A549 (cell line): ENCODE results near the gene ST6GALNAC1.

ENCODE experiments used
- EP300 ChIP-seq, 2 experiments: fragments of >200 bp; sonication (Bioruptor Twin); formaldehyde crosslinking; IDR thresholded peaks; 2 replicates in 1 of 2; 3 replicates in 1 of 2; pipeline ENCODE4 v1.6.1; 2016 to 2017
- FOSL2 ChIP-seq, 2 experiments: fragments of 450-650 bp in 1 of 2; fragments of >200 bp in 1 of 2; sonication (Bioruptor Twin) in 1 of 2; formaldehyde crosslinking; IDR thresholded peaks; 2 replicates each; pipeline versions ENCODE4 v1.5.0 to v1.6.1; 2016 to 2020; ENCODE audit warnings: mild to moderate bottlenecking in 1 of 2, moderate library complexity in 1 of 2
- JUNB ChIP-seq: fragments of >200 bp; sonication (Bioruptor Twin); formaldehyde crosslinking; IDR thresholded peaks from 2 replicates; pipeline ENCODE4 v1.6.1; 2016
- TF ChIP-seq, protein P1 (sequence below): fragments of 200-600 bp; sonication (generic); IDR thresholded peaks from 2 replicates; pipeline ENCODE4 v1.6.1; 2016; ENCODE audit warnings: antibody characterized with exemption, mild to moderate bottlenecking, moderate library complexity

- TF ChIP-seq JUNB (no peak), EP300 (IDR thresholded peaks at IDR 0.05) (no peak), FOSL2 (IDR thresholded peaks at IDR 0.05) (no peak), FOSL2 (CRISPR knock-in tag; IDR thresholded peaks at IDR 0.05) (no peak)
- TF ChIP-seq, protein P1, sequence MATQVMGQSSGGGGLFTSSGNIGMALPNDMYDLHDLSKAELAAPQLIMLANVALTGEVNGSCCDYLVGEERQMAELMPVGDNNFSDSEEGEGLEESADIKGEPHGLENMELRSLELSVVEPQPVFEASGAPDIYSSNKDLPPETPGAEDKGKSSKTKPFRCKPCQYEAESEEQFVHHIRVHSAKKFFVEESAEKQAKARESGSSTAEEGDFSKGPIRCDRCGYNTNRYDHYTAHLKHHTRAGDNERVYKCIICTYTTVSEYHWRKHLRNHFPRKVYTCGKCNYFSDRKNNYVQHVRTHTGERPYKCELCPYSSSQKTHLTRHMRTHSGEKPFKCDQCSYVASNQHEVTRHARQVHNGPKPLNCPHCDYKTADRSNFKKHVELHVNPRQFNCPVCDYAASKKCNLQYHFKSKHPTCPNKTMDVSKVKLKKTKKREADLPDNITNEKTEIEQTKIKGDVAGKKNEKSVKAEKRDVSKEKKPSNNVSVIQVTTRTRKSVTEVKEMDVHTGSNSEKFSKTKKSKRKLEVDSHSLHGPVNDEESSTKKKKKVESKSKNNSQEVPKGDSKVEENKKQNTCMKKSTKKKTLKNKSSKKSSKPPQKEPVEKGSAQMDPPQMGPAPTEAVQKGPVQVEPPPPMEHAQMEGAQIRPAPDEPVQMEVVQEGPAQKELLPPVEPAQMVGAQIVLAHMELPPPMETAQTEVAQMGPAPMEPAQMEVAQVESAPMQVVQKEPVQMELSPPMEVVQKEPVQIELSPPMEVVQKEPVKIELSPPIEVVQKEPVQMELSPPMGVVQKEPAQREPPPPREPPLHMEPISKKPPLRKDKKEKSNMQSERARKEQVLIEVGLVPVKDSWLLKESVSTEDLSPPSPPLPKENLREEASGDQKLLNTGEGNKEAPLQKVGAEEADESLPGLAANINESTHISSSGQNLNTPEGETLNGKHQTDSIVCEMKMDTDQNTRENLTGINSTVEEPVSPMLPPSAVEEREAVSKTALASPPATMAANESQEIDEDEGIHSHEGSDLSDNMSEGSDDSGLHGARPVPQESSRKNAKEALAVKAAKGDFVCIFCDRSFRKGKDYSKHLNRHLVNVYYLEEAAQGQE: no peak
Observed at GRCh38 chr17:76650504-76650903, 6.9 kb upstream of the ST6GALNAC1 start.
